ENCODE data around the gene CFAP99. TPM values are rescaled to one million over a fixed set of nuclear protein-coding genes. Genes with fewer than 3 reads are reported as not detected.

Gene CFAP99
- total RNA-seq, 1 donor from 2014 or later = not detected

- DNase-seq (ENCODE audit: low read depth) = no peak
Measured at GRCh38 chr4:2411786-2412510, 6.8 kb upstream of the CFAP99 start.

- DNase-seq (ENCODE audit: low read depth) = no peak
Measured at GRCh38 chr4:2412534-2412884, 6.2 kb upstream of the CFAP99 start.

- peak; percentile 93 for DNase-seq (ENCODE audit: low read depth)
Measured at GRCh38 chr4:2412885-2413716, 5.7 kb upstream of the CFAP99 start.

GRCh38 chr4:2413821-2414610 lies 4.7 kb upstream of the CFAP99 start:
- no peak for DNase-seq (ENCODE audit: low read depth)

GRCh38 chr4:2415213-2415612 lies 3.5 kb upstream of the CFAP99 start:
- DNase-seq (ENCODE audit: low read depth) = no peak

- DNase-seq (ENCODE audit: low read depth) = no peak
Measured at GRCh38 chr4:2415881-2416563, 2.7 kb upstream of the CFAP99 start.

- no peak for DNase-seq (ENCODE audit: low read depth)
Measured at GRCh38 chr4:2416564-2417225, 2.1 kb upstream of the CFAP99 start.

GRCh38 chr4:2417226-2417764 lies 1.5 kb upstream of the CFAP99 start:
- DNase-seq (ENCODE audit: low read depth) = no peak

GRCh38 chr4:2417765-2418649 lies 748 bp upstream of the CFAP99 start, which contains the start of gene ZFYVE28:
Gene ZFYVE28, minus strand, starts transcription at chr4:2418645. Its CDS starts 322 bp downstream, at chr4:2418323.
- DNase-seq (ENCODE audit: low read depth) = no peak

- no peak for DNase-seq (ENCODE audit: low read depth)
Measured at GRCh38 chr4:2419814-2420213, 1.1 kb downstream of the CFAP99 start.

GRCh38 chr4:2421928-2422327 lies 3.2 kb downstream of the CFAP99 start:
- DNase-seq (ENCODE audit: low read depth) = no peak

- DNase-seq (ENCODE audit: low read depth) = no peak
Measured at GRCh38 chr4:2423066-2423465, 4.3 kb downstream of the CFAP99 start.

- no peak for DNase-seq (ENCODE audit: low read depth)
Measured at GRCh38 chr4:2423695-2424094, 4.9 kb downstream of the CFAP99 start.

- no peak for DNase-seq (ENCODE audit: low read depth)
Measured at GRCh38 chr4:2424581-2424980, 5.8 kb downstream of the CFAP99 start.

- DNase-seq (ENCODE audit: low read depth) = no peak
Measured at GRCh38 chr4:2425386-2426068, 6.8 kb downstream of the CFAP99 start.

GRCh38 chr4:2426069-2426397 lies 7.3 kb downstream of the CFAP99 start:
- no peak for DNase-seq (ENCODE audit: low read depth)

- DNase-seq (ENCODE audit: low read depth) = no peak
Measured at GRCh38 chr4:2426711-2427275, 8.0 kb downstream of the CFAP99 start.
